Keratinocyte (primary cell): ENCODE results near the gene PFN2. TPM values are rescaled to one million over a fixed set of nuclear protein-coding genes. Genes with fewer than 3 reads are reported as not detected.
"Not testable (repeated sequence)": the region's sequence is repeated elsewhere in the genome, so short reads cannot be mapped to it uniquely, and the experiment has no call there.

Experiments
- DNase-seq: peaks from one replicate; pipeline ENCODE4 v3.0.0-alpha.2; 2011; ENCODE audit warnings: low read depth, missing footprints, low spot score
- FAIRE-seq: peaks from 2 replicates; lab custom pipeline; 2011; peaks lifted over from hg19 to GRCh38; lab: Jason Lieb, UNC
- H2AFZ ChIP-seq: 2 replicates; pipeline ENCODE4 v1.6.0; 2012; ENCODE audit warnings: low read length, control low read depth, inconsistent platforms; ENCODE audit not compliant: control insufficient read depth
- H3K27ac ChIP-seq: 2 replicates; pipeline ENCODE4 v1.5.1; 2011; ENCODE audit warnings: low read length; ENCODE audit not compliant: control insufficient read depth, insufficient read depth
- H3K27me3 ChIP-seq: 3 replicates; pipeline ENCODE4 v1.6.0; 2011; ENCODE audit warnings: low read length; ENCODE audit not compliant: control insufficient read depth, insufficient read depth; ENCODE audit errors: extremely low read depth
- H3K36me3 ChIP-seq, 2 experiments: 2 replicates in 1 of 2; 3 replicates in 1 of 2; pipeline ENCODE4 v1.5.1; 2011; ENCODE audit warnings: low read length in 2 of 2, mild to moderate bottlenecking in 1 of 2; ENCODE audit not compliant: control insufficient read depth in 2 of 2, insufficient read depth in 2 of 2; ENCODE audit errors: extremely low read depth in 1 of 2
- H3K4me1 ChIP-seq: 3 replicates; pipeline ENCODE4 v1.5.1; 2011; ENCODE audit warnings: low read length; ENCODE audit not compliant: control insufficient read depth, insufficient read depth; ENCODE audit errors: extremely low read depth
- H3K4me2 ChIP-seq: 3 replicates; pipeline ENCODE4 v1.6.0; 2011; ENCODE audit warnings: low read depth, low read length; ENCODE audit not compliant: control insufficient read depth, insufficient read depth; ENCODE audit errors: extremely low read depth
- H3K4me3 ChIP-seq, 3 experiments: fragments of 200-600 bp in 1 of 3; sonication (generic) in 1 of 3; 2 replicates in 2 of 3; 3 replicates in 1 of 3; pipeline ENCODE4 v1.5.1; 2011 to 2016; ENCODE audit warnings: low read length in 3 of 3, mild to moderate bottlenecking in 3 of 3, control low read depth in 2 of 3, inconsistent platforms in 1 of 3, low read depth in 1 of 3, mixed read lengths in 1 of 3, mixed run types in 1 of 3, moderate library complexity in 1 of 3; ENCODE audit not compliant: control insufficient read depth in 2 of 3, insufficient read depth in 2 of 3; ENCODE audit errors: extremely low read depth in 1 of 3
- H3K79me2 ChIP-seq: 2 replicates; pipeline ENCODE4 v1.6.0; 2012; ENCODE audit warnings: low read length; ENCODE audit not compliant: control insufficient read depth, insufficient read depth
- H3K9ac ChIP-seq: 3 replicates; pipeline ENCODE4 v1.6.0; 2011; ENCODE audit warnings: low read length; ENCODE audit not compliant: control insufficient read depth, insufficient read depth; ENCODE audit errors: extremely low read depth
- H3K9me1 ChIP-seq: 3 replicates; pipeline ENCODE4 v1.6.0; 2011; ENCODE audit warnings: low read length; ENCODE audit not compliant: control insufficient read depth, insufficient read depth; ENCODE audit errors: extremely low read depth
- H3K9me3 ChIP-seq: 2 replicates; pipeline ENCODE4 v1.5.1; 2012; ENCODE audit warnings: low read depth, low read length; ENCODE audit not compliant: control insufficient read depth
- H4K20me1 ChIP-seq: 3 replicates; pipeline ENCODE4 v1.6.0; 2011; ENCODE audit warnings: low read length; ENCODE audit not compliant: control insufficient read depth, insufficient read depth; ENCODE audit errors: extremely low read depth
- EZH2 ChIP-seq: IDR thresholded peaks from one replicate; pipeline ENCODE4 v1.6.1; 2012; ENCODE audit warnings: inconsistent platforms, mild to moderate bottlenecking, low read length, moderate library complexity
- dilution Hi-C: fragments of 300-500 bp; cut with MboI; formaldehyde crosslinking; loops from one replicate; pipeline ENCODE4 v1.7.0; 2020; ENCODE audit warnings: low sequenced_read_pairs; ENCODE audit not compliant: extremely low pct_ligation_motif_present
- polyA plus RNA-seq, 5 experiments: library from polyadenylated mRNA; depleted of rRNA in 3 of 5; stranded (reverse) in 3 of 5; stranded (forward) in 1 of 5; unstranded in 1 of 5; fragments of >200 nt; gene quantifications; 1 replicate in 1 of 5; 2 replicates in 3 of 5; 3 replicates in 1 of 5; pipeline versions ENCODE4 v1.2.1 to v1.2.3, GENCODE V29; 2011 to 2012; ENCODE audit warnings: missing spikeins in 2 of 5, low read depth in 1 of 5, low replicate concordance in 1 of 5
- TF ChIP-seq, protein P1 (sequence below), 3 experiments: IDR thresholded peaks in 1 of 3; conservative IDR thresholded peaks in 1 of 3; optimal IDR thresholded peaks in 1 of 3; 2 replicates in 2 of 3; 3 replicates in 1 of 3; pipeline versions ENCODE3 to v1.5.1; 2011; ENCODE audit warnings: low read length in 3 of 3, mild to moderate bottlenecking in 3 of 3, moderate library complexity in 2 of 3, control low read depth in 1 of 3, inconsistent platforms in 1 of 3; ENCODE audit not compliant: insufficient read depth in 2 of 3; ENCODE audit errors: extremely low read depth in 1 of 3

Gene PFN2
- polyA plus RNA-seq, 1 donor (not counting 4 experiments of a cell fraction or from before 2014, with no cell fraction given) = 334 TPM

GRCh38 chr3:149947231-149947630 is 23.5 kb downstream of the PFN2 start:
- Histone ChIP-seq H3K4me1 (no peaks in the 10 kb centered on the region), H2AFZ (no peak overlapping the region), H3K9ac (no peak overlapping the region), H3K27ac (no peak overlapping the region), H3K4me2 (no peak overlapping the region), H3K4me3 (no peak overlapping the region), H3K36me3 (no peaks in the 10 kb centered on the region), H3K27me3 (no peaks in the 10 kb centered on the region), H3K9me1 (no peaks in the 10 kb centered on the region), H3K79me2 (peaks cover 1% of the 10 kb centered on the region), H3K9me3 (no peaks in the 10 kb centered on the region), H4K20me1 (no peaks in the 10 kb centered on the region)
- FAIRE-seq (no peak), DNase-seq (no peak)
- TF ChIP-seq, protein P1, sequence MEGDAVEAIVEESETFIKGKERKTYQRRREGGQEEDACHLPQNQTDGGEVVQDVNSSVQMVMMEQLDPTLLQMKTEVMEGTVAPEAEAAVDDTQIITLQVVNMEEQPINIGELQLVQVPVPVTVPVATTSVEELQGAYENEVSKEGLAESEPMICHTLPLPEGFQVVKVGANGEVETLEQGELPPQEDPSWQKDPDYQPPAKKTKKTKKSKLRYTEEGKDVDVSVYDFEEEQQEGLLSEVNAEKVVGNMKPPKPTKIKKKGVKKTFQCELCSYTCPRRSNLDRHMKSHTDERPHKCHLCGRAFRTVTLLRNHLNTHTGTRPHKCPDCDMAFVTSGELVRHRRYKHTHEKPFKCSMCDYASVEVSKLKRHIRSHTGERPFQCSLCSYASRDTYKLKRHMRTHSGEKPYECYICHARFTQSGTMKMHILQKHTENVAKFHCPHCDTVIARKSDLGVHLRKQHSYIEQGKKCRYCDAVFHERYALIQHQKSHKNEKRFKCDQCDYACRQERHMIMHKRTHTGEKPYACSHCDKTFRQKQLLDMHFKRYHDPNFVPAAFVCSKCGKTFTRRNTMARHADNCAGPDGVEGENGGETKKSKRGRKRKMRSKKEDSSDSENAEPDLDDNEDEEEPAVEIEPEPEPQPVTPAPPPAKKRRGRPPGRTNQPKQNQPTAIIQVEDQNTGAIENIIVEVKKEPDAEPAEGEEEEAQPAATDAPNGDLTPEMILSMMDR (optimal IDR thresholded peaks at IDR 0.05 in 1 of 3, IDR thresholded peaks at IDR 0.05 in 1 of 3, conservative IDR thresholded peaks at IDR 0.05 in 1 of 3; ENCODE audit: extremely low read depth in 1 of 3, insufficient read depth in 2 of 3, low read length in 3 of 3) = no peak
- TF ChIP-seq EZH2 = no peak
- dilution Hi-C loops = no loop called here

GRCh38 chr3:149943966-149944365 is 26.7 kb downstream of the PFN2 start:
- H3K79me2 ChIP-seq, FAIRE-seq, H3K27me3 ChIP-seq, H3K4me1 ChIP-seq, H3K36me3 ChIP-seq, DNase-seq, H2AFZ ChIP-seq, H3K27ac ChIP-seq, dilution Hi-C loops, H3K4me3 ChIP-seq, H3K4me2 ChIP-seq, H3K9ac ChIP-seq, H3K9me3 ChIP-seq, H4K20me1 ChIP-seq, H3K9me1 ChIP-seq: not testable (repeated sequence)

GRCh38 chr3:149942409-149942808 is 28.3 kb downstream of the PFN2 start:
- H3K4me1 ChIP-seq = no peaks in the 10 kb centered on the region
- no peaks in the 10 kb centered on the region for H3K9me3 ChIP-seq
- H2AFZ ChIP-seq = no peak overlapping the region
- TF ChIP-seq, protein P1 (optimal IDR thresholded peaks at IDR 0.05 in 1 of 3, IDR thresholded peaks at IDR 0.05 in 1 of 3, conservative IDR thresholded peaks at IDR 0.05 in 1 of 3; ENCODE audit: extremely low read depth in 1 of 3, insufficient read depth in 2 of 3, low read length in 3 of 3) = no peak
- TF ChIP-seq EZH2 = no peak
- peaks cover 0 to 1% of the 10 kb centered on the region in 2 experiments for H3K36me3 ChIP-seq
- no peaks in the 10 kb centered on the region for H3K27me3 ChIP-seq
- DNase-seq = no peak
- H3K4me3 ChIP-seq = no peak overlapping the region
- H3K9ac ChIP-seq = no peak overlapping the region
- H4K20me1 ChIP-seq = no peaks in the 10 kb centered on the region
- H3K79me2 ChIP-seq = peaks cover 1% of the 10 kb centered on the region
- FAIRE-seq = no peak
- dilution Hi-C loops = no loop called here
- H3K27ac ChIP-seq = no peak overlapping the region
- H3K4me2 ChIP-seq = no peak overlapping the region
- H3K9me1 ChIP-seq = no peaks in the 10 kb centered on the region
